Measurements from ENCODE around the gene TFF2.

TFF2 gene

GRCh38 chr21:42297377-42297776 is 53.4 kb downstream of the TFF2 start:
- no peak overlapping the region for H3K4me3 ChIP-seq (ENCODE audit: low read depth, low read length)
- no peak for DNase-seq (ENCODE audit: low read depth)
- no peak for TF ChIP-seq CTCF (IDR thresholded peaks at IDR 0.05; ENCODE audit: insufficient read depth, low read depth, low read length, missing control alignments)

- no peak for TF ChIP-seq CTCF (IDR thresholded peaks at IDR 0.05; ENCODE audit: insufficient read depth, low read depth, low read length, missing control alignments)
- no peak for DNase-seq (ENCODE audit: low read depth)
- H3K4me3 ChIP-seq (ENCODE audit: low read depth, low read length) = no peak overlapping the region
Observed at GRCh38 chr21:42296501-42296900, 54.3 kb downstream of the TFF2 start.

Data from GM12865 (cell line).